GM18870 (cell line): ENCODE measurements around the gene SLC25A28.

Experiments used
- ATAC-seq: cut with Tn5 transposase; IDR thresholded peaks from one replicate; pipeline ENCODE4 v1.9.1; 2021; ENCODE audit warnings: moderate library complexity; ENCODE audit not compliant: unreplicated experiment

Gene SLC25A28

DNA sequence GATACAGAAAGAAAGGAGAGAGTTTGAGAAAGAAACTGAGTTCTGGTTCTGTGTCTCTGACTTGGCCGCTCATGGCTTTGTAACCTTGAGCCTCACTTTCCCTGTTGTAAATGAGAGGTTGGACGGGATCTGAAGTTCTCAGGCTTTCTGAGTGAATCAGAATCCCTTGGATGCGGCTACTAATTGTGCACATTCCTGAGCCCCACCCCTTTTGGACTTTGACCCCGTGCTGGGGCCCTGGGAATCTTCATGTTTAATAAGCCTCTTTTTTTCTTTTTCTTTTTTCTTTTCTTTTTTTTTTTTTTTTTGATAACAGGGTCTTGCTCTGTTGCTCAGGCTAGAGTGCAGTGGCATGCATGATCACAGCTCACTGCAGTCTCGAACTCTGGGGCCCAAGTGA is 26.9 kb downstream of the SLC25A28 start:
- no peak for ATAC-seq

DNA sequence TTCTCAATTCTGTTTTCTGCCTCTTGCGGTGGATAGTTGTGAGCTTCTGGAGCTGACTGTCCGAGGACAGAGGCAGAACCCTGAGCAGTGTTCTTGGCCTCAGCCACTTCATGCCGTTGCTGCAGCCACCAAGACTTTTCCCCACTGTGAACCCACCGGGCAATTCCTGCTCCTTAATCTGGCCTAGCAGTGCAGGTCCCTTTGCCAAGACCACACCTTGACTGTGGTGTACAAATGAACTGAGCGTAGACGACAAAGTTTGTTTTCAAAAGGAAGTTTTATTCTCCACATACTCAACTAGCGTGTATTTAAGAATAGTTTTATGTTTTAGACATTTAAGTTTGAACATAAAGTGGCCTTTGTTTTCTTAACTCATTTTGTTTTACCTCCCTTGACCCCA is 29.4 kb downstream of the SLC25A28 start:
- ATAC-seq, result no peak

DNA sequence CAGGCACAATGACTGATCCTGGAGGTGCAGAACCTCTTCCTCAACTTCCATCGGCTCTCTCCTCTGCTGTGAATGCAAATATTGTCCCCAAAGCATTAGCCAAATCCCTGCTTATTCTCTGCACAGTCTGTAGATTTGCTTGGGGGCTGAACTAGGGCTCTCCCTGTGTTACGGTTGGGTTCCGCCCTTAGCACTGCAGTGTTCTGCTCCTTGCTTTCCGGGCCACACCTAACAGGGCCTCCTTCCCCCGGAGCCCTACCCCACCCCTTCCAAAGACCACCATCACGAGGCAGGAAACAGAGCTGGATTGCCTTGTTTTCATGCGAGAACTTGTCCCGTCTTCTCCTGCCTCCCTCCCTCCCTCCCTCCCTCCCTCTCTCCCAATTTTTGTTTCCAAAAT is 36.6 kb downstream of the SLC25A28 start:
- ATAC-seq, result no peak

DNA sequence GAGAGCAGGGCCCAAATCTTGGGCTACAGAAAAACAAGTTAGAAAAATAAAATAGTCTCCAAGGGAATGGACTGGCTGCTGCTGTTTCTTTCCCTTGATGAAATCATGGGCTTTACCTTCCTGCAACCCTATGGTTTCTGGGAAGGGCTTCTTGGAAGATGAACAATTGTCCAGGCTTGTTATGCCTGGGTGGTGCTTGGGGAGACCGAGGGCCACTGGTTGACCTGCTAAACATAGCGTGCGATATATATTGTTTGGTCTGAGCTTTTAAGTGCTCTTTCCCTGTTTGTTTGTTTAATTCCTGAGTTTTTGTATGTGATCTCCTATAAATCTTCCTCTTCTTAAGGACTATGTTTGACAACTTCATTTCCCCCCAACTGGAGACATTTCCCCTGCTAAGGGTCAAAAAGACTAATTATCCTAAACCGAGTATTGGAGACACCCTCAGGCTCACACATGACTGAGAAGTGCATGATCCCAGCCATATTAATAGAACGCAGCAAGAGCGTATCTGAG is 37.9 kb downstream of the SLC25A28 start:
- ATAC-seq, result no peak

DNA sequence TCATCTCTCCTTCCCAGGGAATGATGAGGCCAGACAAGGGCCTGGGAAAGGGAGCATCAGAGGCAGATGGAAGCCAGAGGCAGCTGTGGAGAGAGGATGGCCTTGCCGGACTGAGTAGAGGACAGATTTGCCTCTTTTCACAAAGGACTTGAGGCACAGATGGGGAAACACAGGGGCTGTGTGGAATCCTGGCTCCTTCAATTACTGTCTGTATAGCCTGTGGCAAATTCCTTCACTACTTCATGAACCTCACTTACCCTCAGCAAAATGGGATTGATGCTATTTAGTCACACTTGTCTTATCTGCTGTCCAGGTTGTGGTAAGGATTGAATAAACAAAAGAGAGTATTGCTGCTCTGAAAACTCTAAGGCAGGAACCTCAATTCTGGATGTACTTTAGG is 40.3 kb downstream of the SLC25A28 start:
- no peak for ATAC-seq

DNA sequence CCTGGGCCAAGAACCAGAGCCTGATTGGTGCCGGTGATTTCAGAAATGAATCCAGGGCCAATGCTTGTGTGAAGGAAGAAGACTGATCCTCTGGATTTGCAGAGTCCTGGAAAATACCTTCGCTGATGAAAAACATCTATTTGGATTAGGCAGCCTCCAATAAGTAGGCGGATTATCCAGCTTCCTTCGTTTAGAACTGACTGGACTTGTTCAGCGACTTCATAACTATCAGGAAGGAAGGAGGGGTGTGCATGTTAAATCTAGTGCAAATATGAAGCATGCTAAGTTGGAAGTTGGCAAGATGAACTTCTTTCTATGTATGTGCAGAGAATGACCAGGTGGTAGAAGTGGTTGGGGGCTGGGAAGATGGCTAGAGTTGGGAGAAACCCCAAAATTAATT is 46.4 kb downstream of the SLC25A28 start:
- no peak for ATAC-seq

DNA sequence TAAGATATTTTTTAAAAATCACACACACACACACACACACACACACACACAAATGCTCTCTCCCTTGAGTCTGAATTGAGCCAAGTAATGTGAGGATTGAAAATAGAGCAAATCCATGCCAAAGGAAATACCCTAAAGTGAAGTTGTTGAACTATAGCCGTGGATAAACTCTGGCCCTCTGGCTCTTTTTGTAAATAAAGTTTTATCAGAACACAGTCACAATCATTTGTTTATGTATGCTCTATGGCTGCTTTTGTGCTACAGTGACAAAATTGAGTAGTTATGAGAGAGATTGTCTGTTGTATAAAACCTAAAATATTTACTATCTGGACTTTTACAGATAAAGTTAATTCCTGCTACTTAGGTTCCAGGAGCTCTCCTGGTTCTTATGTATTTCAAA is 48.4 kb downstream of the SLC25A28 start:
- ATAC-seq, result no peak

DNA sequence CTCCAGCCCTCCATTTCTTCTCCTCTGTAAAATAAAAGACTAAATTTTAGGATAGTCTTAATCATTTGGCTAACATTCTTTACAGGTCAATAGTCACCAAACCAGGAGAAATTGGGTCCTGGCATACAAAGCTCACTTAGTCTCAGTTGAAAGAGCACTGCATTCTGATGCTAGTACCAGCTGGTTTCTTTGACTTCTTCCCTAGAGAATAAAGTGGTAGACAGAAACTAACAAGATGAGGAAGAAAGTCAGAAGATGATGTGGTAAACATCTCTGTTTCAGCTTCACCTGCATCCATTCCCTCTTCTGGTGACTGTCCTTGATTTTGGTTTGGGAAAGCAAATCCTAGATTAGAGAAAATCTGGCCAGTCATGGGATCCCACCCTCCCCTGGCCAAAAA is 50.3 kb downstream of the SLC25A28 start:
- no peak for ATAC-seq

DNA sequence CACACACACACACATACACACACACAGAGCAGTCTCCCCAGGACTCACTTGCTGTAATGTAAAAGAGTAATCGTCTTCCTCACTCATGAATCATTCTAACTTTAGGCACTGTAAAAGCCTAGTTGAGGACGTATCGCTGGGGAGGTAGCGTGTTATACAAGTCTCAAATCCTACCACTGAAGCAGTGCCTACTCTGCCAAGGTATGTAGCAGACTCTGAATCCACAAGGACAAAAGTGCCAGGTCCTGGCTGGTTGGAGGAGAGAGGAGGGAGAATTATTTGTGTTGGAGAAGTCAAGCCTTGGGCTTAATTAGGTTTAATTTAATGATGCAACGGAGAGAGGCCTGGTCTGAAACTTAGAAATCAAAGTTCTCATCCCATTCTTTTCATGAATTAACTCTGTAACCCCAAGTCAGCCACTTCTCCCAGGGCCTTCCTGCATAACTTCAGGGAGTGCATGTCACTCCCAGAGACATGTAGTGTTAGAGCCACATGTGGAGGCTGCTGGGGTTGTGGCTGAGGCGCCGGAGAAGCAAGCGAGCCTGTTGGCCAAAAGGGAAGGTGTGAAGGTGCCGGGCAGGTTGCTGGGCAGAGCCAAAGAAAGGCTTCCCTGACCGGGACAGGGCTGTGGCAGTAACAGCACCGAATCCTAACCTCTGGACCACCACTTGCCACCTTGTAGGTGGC is 50.8 kb downstream of the SLC25A28 start:
- ATAC-seq, result no peak

DNA sequence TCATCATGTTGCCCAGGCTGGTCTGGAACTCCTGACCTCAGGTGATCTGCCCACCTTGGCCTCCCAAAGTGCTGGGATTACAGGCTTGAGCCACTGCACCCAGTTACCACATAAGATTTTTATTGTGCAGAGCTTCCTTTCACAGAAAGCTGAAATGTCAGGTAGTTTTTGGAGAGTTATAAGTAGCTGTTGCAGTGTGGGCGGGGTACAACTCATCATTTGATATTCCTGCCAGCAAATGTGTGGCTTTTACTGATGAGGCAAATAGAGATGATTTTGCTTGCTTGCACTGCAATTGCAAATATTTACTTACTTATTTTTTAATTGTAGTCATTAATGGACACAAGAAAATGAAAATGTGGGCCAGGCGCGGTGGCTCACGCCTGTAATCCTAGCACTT is 55.1 kb downstream of the SLC25A28 start:
- no peak for ATAC-seq

DNA sequence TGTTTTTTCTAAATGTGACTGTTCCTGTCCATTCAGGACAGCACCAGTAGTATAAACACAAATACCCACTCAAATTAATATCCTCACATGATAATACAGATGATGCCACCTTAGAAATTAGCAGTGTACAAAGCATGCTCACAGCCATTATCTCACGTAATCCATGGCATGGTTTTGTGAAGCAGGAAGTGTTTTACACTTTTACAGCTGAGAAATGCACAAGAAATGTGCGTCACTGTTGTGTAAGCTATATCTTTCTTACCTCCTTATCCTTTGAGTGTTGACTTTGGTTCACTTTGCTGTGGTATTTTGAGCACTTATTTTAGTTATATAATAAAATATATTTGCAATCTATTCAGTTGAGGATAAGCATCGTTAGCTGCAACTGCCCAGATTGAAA is 55.9 kb downstream of the SLC25A28 start:
- ATAC-seq, result no peak

DNA sequence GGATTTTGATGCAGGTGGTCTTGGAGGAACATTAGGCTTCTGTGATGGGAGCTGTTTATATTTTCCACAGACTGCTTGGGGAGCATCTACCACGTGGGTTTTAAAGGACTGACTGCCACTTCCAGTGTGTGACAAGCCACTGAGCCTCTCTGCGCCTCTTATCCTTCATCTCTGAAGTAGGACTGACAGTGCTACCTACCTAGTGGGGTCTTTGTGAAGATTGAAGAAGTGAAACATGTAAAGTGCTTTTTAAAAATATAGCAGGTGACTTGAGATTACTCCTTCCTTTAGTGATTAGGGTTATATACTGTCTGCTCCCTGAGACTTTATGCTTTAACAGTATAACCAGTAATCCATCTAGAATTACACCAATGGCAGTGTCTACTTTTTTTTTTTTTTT is 57.6 kb downstream of the SLC25A28 start:
- ATAC-seq, result no peak
